Measurements from ENCODE around the gene LIN28A. TPM values are rescaled to one million over a fixed set of nuclear protein-coding genes. Genes with fewer than 3 reads are reported as not detected.

The LIN28A gene
- total RNA-seq, 1 donor from 2014 or later, result 97.3 TPM

GRCh38 chr1:26469558-26469957, 58.9 kb downstream of the LIN28A start:
- Mint-ChIP-seq H3K27ac (ENCODE audit: unreplicated experiment) (peak overlapping the region; percentile 75), H3K4me3 (ENCODE audit: unreplicated experiment) (peak overlapping the region; percentile 10), H3K4me1 (ENCODE audit: low read depth, unreplicated experiment) (peaks cover 33% of the 10 kb centered on the region), H3K36me3 (ENCODE audit: unreplicated experiment) (peaks cover 8% of the 10 kb centered on the region), H3K27me3 (ENCODE audit: unreplicated experiment) (peaks cover 11% of the 10 kb centered on the region), H3K9me3 (ENCODE audit: unreplicated experiment) (peaks cover 10% of the 10 kb centered on the region)
- DNase-seq, result no peak
- TF ChIP-seq CTCF (IDR thresholded peaks at IDR 0.05; ENCODE audit: partially characterized antibody, unreplicated experiment), result no peak

GRCh38 chr1:26470878-26471497, 60.4 kb downstream of the LIN28A start:
- TF ChIP-seq CTCF (IDR thresholded peaks at IDR 0.05; ENCODE audit: partially characterized antibody, unreplicated experiment), result no peak
- Mint-ChIP-seq H3K27me3 (ENCODE audit: unreplicated experiment) (peaks cover 11% of the 10 kb centered on the region), H3K9me3 (ENCODE audit: unreplicated experiment) (peaks cover 10% of the 10 kb centered on the region), H3K27ac (ENCODE audit: unreplicated experiment) (peak overlapping the region; percentile 62), H3K36me3 (ENCODE audit: unreplicated experiment) (no peaks in the 10 kb centered on the region), H3K4me1 (ENCODE audit: low read depth, unreplicated experiment) (peaks cover 38% of the 10 kb centered on the region), H3K4me3 (ENCODE audit: unreplicated experiment) (peak overlapping the region; percentile 88)
- DNase-seq, result no peak

- Mint-ChIP-seq H3K4me1 (ENCODE audit: low read depth, unreplicated experiment) (peaks cover 38% of the 10 kb centered on the region), H3K27me3 (ENCODE audit: unreplicated experiment) (peaks cover 11% of the 10 kb centered on the region), H3K4me3 (ENCODE audit: unreplicated experiment) (peak overlapping the region; percentile 88), H3K9me3 (ENCODE audit: unreplicated experiment) (peaks cover 10% of the 10 kb centered on the region), H3K27ac (ENCODE audit: unreplicated experiment) (peak overlapping the region; percentile 91), H3K36me3 (ENCODE audit: unreplicated experiment) (no peaks in the 10 kb centered on the region)
- peak; percentile 76 for DNase-seq
- no peak for TF ChIP-seq CTCF (IDR thresholded peaks at IDR 0.05; ENCODE audit: partially characterized antibody, unreplicated experiment)
Measured at GRCh38 chr1:26471498-26472319, 61.1 kb downstream of the LIN28A start.

- Mint-ChIP-seq H3K36me3 (ENCODE audit: unreplicated experiment) (no peaks in the 10 kb centered on the region), H3K27ac (ENCODE audit: unreplicated experiment) (peak within 1 kb of the TSS; percentile 91), H3K4me3 (ENCODE audit: unreplicated experiment) (peak within 1 kb of the TSS; percentile 92), H3K27me3 (ENCODE audit: unreplicated experiment) (peaks cover 11% of the 10 kb centered on the region), H3K4me1 (ENCODE audit: low read depth, unreplicated experiment) (peaks cover 37% of the 10 kb centered on the region), H3K9me3 (ENCODE audit: unreplicated experiment) (peaks cover 10% of the 10 kb centered on the region)
- peak; percentile 87 for DNase-seq
- TF ChIP-seq CTCF (IDR thresholded peaks at IDR 0.05; ENCODE audit: partially characterized antibody, unreplicated experiment), result no peak
Measured at GRCh38 chr1:26472320-26472900, 61.8 kb downstream of the LIN28A start, which contains the start of gene HMGN2. HMGN2 (plus strand) TSS chr1:26472440; CDS start chr1:26472613, 173 bp downstream.
